Measurements from ENCODE around the gene SPOUT1. TPM values are rescaled to one million over a fixed set of nuclear protein-coding genes. Genes with fewer than 3 reads are reported as not detected.

The SPOUT1 gene
- total and polyA plus RNA-seq, 2 of the 13 experiments (the other 11 are each of a cell fraction or from before 2014, with no cell fraction given): 39.0 to 45.8 TPM

DNA sequence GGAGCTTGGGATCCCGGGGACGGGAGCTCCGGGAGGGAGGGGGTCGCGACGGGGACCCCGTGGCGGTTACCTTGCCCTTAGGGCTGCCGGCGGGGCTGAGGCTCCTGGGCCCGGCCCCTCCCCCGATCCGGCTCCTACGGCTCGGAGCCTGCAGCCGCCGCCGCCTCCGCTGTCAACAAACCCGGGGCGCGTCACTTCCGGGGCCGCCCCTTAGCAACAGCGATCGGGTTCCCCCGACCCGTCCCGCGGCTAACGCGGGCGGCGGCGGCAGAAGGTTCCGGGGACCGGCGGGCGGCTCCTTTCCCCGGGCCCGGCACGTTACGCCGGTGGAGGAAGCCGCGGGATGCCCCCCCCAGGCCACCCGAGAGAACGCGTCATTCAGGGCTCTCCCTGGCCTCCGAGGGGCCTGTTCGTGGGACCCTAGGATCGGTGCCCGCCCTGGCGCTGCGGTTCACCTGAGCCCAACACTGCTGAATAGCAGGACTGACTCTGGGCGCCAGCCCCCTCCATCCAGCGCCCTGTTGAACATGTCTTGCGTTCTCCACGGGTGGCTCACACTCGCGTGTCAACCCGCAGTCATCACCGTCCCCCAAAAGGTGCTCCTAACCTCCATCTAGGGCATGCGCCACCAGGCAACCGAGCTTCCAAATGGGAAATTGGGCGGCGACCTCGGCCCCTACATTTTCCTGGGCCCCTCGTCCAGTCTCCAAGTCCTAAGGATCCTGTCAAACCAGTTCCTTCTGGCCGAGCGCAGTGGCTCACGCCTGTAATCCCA, 57.7 kb downstream of the SPOUT1 start, which contains the start of gene ZER1 (continued):
- TF ChIP-seq, protein P1, sequence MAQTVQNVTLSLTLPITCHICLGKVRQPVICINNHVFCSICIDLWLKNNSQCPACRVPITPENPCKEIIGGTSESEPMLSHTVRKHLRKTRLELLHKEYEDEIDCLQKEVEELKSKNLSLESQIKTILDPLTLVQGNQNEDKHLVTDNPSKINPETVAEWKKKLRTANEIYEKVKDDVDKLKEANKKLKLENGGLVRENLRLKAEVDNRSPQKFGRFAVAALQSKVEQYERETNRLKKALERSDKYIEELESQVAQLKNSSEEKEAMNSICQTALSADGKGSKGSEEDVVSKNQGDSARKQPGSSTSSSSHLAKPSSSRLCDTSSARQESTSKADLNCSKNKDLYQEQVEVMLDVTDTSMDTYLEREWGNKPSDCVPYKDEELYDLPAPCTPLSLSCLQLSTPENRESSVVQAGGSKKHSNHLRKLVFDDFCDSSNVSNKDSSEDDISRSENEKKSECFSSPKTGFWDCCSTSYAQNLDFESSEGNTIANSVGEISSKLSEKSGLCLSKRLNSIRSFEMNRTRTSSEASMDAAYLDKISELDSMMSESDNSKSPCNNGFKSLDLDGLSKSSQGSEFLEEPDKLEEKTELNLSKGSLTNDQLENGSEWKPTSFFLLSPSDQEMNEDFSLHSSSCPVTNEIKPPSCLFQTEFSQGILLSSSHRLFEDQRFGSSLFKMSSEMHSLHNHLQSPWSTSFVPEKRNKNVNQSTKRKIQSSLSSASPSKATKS (CRISPR knock-in tag; IDR thresholded peaks at IDR 0.05): no peak
- TF ChIP-seq ZNF614 (CRISPR knock-in tag; IDR thresholded peaks at IDR 0.05; ENCODE audit: borderline replicate concordance) (peak; percentile 89; the same call in 1 of the 2 replicates), PAF1 (CRISPR knock-in tag; IDR thresholded peaks at IDR 0.05) (no peak), GLI4 (CRISPR knock-in tag; IDR thresholded peaks at IDR 0.05; ENCODE audit: borderline replicate concordance) (peak; percentile 92; the same call in 1 of the 2 replicates), RARA (CRISPR knock-in tag; IDR thresholded peaks at IDR 0.05) (peak; percentile 23; the same call in 1 of the 2 replicates), DNMT3B (CRISPR knock-in tag; conservative IDR thresholded peaks at IDR 0.05) (no peak), YEATS2 (CRISPR knock-in tag; IDR thresholded peaks at IDR 0.05; ENCODE audit: borderline replicate concordance) (peak; percentile 95), ZMYM3 (CRISPR knock-in tag; IDR thresholded peaks at IDR 0.05) (peak; percentile 63), ZFP36L1 (CRISPR knock-in tag; IDR thresholded peaks at IDR 0.05) (peak; percentile 80; the same call in 1 of the 2 replicates), CBFB (CRISPR knock-in tag; IDR thresholded peaks at IDR 0.05) (peak; percentile 86), SRSF4 (IDR thresholded peaks at IDR 0.05; ENCODE audit: low read depth, low read length, poor library complexity, severe bottlenecking) (no peak), ZNF607 (CRISPR knock-in tag; IDR thresholded peaks at IDR 0.05; ENCODE audit: borderline replicate concordance) (peak; percentile 79)
- TF ChIP-seq, protein P2, sequence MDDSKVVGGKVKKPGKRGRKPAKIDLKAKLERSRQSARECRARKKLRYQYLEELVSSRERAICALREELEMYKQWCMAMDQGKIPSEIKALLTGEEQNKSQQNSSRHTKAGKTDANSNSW (CRISPR knock-in tag; IDR thresholded peaks at IDR 0.05; ENCODE audit: borderline replicate concordance): peak; percentile 78; the same call in 1 of the 2 replicates
- TF ChIP-seq, protein P3, sequence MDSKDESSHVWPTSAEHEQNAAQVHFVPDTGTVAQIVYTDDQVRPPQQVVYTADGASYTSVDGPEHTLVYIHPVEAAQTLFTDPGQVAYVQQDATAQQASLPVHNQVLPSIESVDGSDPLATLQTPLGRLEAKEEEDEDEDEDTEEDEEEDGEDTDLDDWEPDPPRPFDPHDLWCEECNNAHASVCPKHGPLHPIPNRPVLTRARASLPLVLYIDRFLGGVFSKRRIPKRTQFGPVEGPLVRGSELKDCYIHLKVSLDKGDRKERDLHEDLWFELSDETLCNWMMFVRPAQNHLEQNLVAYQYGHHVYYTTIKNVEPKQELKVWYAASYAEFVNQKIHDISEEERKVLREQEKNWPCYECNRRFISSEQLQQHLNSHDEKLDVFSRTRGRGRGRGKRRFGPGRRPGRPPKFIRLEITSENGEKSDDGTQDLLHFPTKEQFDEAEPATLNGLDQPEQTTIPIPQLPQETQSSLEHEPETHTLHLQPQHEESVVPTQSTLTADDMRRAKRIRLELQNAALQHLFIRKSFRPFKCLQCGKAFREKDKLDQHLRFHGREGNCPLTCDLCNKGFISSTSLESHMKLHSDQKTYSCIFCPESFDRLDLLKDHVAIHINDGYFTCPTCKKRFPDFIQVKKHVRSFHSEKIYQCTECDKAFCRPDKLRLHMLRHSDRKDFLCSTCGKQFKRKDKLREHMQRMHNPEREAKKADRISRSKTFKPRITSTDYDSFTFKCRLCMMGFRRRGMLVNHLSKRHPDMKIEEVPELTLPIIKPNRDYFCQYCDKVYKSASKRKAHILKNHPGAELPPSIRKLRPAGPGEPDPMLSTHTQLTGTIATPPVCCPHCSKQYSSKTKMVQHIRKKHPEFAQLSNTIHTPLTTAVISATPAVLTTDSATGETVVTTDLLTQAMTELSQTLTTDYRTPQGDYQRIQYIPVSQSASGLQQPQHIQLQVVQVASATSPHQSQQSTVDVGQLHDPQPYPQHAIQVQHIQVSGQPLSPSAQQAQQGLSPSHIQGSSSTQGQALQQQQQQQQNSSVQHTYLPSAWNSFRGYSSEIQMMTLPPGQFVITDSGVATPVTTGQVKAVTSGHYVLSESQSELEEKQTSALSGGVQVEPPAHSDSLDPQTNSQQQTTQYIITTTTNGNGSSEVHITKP (CRISPR knock-in tag; IDR thresholded peaks at IDR 0.05; ENCODE audit: low read depth): 0 out of 2 replicates have a peak, but pooled peaks have one; percentile 52
- TF ChIP-seq, protein P4, sequence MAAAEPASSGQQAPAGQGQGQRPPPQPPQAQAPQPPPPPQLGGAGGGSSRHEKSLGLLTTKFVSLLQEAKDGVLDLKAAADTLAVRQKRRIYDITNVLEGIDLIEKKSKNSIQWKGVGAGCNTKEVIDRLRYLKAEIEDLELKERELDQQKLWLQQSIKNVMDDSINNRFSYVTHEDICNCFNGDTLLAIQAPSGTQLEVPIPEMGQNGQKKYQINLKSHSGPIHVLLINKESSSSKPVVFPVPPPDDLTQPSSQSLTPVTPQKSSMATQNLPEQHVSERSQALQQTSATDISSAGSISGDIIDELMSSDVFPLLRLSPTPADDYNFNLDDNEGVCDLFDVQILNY (CRISPR knock-in tag; conservative IDR thresholded peaks at IDR 0.05): no peak
- TF ChIP-seq, protein P5, sequence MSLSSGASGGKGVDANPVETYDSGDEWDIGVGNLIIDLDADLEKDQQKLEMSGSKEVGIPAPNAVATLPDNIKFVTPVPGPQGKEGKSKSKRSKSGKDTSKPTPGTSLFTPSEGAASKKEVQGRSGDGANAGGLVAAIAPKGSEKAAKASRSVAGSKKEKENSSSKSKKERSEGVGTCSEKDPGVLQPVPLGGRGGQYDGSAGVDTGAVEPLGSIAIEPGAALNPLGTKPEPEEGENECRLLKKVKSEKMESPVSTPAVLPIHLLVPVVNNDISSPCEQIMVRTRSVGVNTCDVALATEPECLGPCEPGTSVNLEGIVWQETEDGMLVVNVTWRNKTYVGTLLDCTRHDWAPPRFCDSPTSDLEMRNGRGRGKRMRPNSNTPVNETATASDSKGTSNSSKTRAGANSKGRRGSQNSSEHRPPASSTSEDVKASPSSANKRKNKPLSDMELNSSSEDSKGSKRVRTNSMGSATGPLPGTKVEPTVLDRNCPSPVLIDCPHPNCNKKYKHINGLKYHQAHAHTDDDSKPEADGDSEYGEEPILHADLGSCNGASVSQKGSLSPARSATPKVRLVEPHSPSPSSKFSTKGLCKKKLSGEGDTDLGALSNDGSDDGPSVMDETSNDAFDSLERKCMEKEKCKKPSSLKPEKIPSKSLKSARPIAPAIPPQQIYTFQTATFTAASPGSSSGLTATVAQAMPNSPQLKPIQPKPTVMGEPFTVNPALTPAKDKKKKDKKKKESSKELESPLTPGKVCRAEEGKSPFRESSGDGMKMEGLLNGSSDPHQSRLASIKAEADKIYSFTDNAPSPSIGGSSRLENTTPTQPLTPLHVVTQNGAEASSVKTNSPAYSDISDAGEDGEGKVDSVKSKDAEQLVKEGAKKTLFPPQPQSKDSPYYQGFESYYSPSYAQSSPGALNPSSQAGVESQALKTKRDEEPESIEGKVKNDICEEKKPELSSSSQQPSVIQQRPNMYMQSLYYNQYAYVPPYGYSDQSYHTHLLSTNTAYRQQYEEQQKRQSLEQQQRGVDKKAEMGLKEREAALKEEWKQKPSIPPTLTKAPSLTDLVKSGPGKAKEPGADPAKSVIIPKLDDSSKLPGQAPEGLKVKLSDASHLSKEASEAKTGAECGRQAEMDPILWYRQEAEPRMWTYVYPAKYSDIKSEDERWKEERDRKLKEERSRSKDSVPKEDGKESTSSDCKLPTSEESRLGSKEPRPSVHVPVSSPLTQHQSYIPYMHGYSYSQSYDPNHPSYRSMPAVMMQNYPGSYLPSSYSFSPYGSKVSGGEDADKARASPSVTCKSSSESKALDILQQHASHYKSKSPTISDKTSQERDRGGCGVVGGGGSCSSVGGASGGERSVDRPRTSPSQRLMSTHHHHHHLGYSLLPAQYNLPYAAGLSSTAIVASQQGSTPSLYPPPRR (CRISPR knock-in tag; IDR thresholded peaks at IDR 0.05; ENCODE audit: borderline replicate concordance): no peak; the same call in 1 of the 2 replicates
